ENCODE results near the gene KRT2. TPM values are rescaled to one million over a fixed set of nuclear protein-coding genes. Genes with fewer than 3 reads are reported as not detected.

KRT2 gene
- polyA plus RNA-seq, 4 donors, result not detected

DNA sequence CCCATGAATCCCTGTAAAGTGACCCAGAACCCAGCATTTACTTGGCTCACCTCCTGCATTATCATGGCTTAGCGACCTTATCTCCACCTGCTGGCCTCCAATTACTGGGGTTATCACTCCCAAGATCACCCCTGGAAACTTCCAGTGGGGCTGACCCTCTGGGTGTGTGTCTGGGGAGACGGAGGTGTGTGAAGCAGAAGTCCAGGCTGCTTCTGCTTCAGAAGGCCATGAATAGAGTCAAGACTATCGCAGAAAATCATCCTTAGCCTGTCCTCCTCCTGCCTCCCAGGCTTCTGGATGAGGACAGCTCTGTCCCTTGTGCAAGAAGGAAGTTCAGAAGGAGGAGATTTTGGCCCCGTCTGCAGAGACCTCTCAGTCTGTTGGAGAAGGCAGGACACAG, 50.3 kb downstream of the KRT2 start:
- no peak for DNase-seq (ENCODE audit: low read depth in 4 of 4, low spot score in 3 of 4)

DNA sequence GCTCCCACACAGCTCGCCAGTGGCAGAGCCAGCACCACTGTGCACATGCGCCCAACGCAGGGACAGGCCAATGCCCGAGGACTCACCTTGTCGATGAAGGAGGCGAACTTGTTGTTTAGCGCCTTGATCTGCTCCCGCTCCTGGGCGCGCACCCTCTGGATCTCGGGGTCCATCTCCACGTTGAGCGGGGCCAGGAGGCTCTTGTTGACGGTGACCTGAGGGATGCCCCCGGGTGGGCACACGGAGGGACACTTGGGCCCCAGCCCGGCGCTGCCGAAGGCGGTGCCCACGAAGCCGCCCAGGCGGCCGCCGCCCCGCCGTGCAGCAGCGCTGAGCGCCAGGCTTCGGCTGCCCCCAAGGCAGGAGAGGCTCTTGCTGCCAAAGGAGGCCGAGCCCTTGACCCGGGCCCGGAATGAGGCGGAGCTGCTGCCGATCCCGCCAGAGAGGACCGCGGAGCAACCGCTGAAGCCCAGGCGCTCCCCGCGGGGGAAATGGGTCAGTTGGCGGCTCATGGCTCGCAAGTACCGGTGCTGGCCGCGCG, 51.0 kb downstream of the KRT2 start, which contains the start of gene KRT72:
Gene KRT72, minus strand, starts transcription at position 523 of the 541 bp plus-strand sequence. Its CDS starts 11 bp downstream, at position 512.
- DNase-seq (ENCODE audit: low read depth in 4 of 4, low spot score in 3 of 4), result no peak

DNA sequence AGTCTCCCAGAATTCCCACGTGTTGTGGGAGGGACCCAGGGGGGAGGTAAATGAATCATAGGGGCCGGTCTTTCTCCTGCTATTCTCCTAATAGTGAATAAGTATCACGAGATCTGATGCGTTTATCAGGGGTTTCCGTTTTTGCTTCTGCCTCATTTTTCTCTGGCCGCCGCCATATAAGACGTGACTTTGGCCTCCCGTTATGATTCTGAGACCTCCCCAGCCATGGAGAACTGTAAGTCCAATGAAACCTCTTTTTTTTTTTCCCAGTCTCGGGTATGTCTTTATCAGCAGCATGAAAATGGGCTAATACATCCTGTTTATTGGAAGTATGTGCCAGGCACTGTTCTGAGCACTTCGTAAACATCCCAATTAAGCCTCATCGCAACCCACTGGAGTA, 51.5 kb downstream of the KRT2 start:
- DNase-seq (ENCODE audit: low read depth in 4 of 4, low spot score in 3 of 4), result no peak

DNA sequence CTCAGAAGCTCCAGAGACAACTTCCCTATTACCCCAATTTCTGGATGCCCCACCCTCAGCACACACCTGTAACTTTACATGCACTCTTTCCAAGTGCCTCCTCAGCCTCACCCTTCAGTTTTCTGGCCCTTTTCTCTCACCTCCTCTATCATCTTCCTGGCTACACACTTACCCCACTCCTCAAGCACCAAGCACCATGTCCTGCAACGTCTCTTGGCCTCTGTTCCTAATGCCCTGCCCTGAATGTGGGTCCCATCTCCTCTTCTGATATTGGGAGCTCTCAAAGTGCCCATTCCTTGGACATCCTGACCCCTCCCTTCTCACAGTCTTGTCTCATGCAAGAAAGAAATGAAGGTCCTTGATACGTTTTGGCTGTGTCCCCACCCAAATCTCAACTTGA, 51.9 kb downstream of the KRT2 start:
- no peak for DNase-seq (ENCODE audit: low read depth in 4 of 4, low spot score in 3 of 4)

DNA sequence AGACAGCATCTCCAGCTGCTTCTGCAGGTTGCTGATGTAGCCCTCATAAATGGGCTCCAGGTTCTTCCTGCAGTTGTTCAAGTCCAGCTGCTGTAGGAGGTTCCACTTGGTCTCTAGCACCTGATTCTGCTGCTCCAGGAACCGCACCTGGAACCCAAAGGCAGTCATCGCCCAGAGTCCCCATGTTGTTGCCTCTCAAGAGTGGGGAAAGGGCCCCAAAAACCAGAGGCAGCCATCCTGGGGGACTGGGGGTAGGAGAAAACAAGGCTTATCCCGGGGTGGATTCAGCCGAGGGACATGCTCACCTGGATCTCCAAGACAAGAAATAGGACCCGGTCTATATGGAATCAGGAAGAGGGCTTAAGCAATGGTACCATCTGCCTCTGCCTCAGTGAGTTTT, 53.0 kb downstream of the KRT2 start:
- no peak for DNase-seq (ENCODE audit: low read depth in 4 of 4, low spot score in 3 of 4)

Other genes starting within 250 kb of the KRT2 start
- gene KRT82, start 245.9 kb downstream of the KRT2 start, polyA plus RNA-seq (ENCODE audit: insufficient read length in 4 of 4), result not detected
- gene KRT75, start 217.8 kb downstream of the KRT2 start, polyA plus RNA-seq (ENCODE audit: insufficient read length in 4 of 4), result not detected
- gene KRT6B, start 200.1 kb downstream of the KRT2 start, polyA plus RNA-seq (ENCODE audit: insufficient read length in 4 of 4), result under 1 TPM in 1 of 4 donors, not detected in 3; 0.22 TPM
- gene KRT6C, start 178.4 kb downstream of the KRT2 start, polyA plus RNA-seq (ENCODE audit: insufficient read length in 4 of 4), result not detected
- under 1 TPM in 1 of 4 donors, not detected in 3; 0.07 TPM for gene KRT6A, start 159.0 kb downstream of the KRT2 start, polyA plus RNA-seq (ENCODE audit: insufficient read length in 4 of 4)
- gene KRT5, start 131.8 kb downstream of the KRT2 start, polyA plus RNA-seq (ENCODE audit: insufficient read length in 4 of 4), result 1 to 10 TPM in 1 of 4 donors, under 1 TPM in 3; 0.17 to 1.4 (median 0.37) TPM
- under 1 TPM in 1 of 4 donors, not detected in 3; 0.30 TPM for gene KRT71, start 99.1 kb downstream of the KRT2 start, polyA plus RNA-seq (ENCODE audit: insufficient read length in 4 of 4)
- not detected for gene KRT74, start 78.4 kb downstream of the KRT2 start, polyA plus RNA-seq (ENCODE audit: insufficient read length in 4 of 4)
- not detected for gene KRT72, start 50.7 kb downstream of the KRT2 start, polyA plus RNA-seq (ENCODE audit: insufficient read length in 4 of 4)
- gene KRT73, start 33.7 kb downstream of the KRT2 start, polyA plus RNA-seq (ENCODE audit: insufficient read length in 4 of 4), result not detected
- 1 to 10 TPM in 1 of 4 donors, under 1 TPM in 3; 0.34 to 2.5 (median 0.39) TPM for gene KRT1, start 28.2 kb upstream of the KRT2 start, polyA plus RNA-seq (ENCODE audit: insufficient read length in 4 of 4)
- not detected for gene KRT77, start 51.3 kb upstream of the KRT2 start, polyA plus RNA-seq (ENCODE audit: insufficient read length in 4 of 4)
- not detected for gene KRT76, start 125.1 kb upstream of the KRT2 start, polyA plus RNA-seq (ENCODE audit: insufficient read length in 4 of 4)
- not detected for gene KRT3, start 143.9 kb upstream of the KRT2 start, polyA plus RNA-seq (ENCODE audit: insufficient read length in 4 of 4)
- 1 to 10 TPM in 1 of 4 donors, under 1 TPM in 3; 0.17 to 2.7 (median 0.65) TPM for gene KRT4, start 161.9 kb upstream of the KRT2 start, polyA plus RNA-seq (ENCODE audit: insufficient read length in 4 of 4)
- under 1 TPM in 1 of 4 donors, not detected in 3; 0.09 TPM for gene KRT79, start 182.1 kb upstream of the KRT2 start, polyA plus RNA-seq (ENCODE audit: insufficient read length in 4 of 4)
- not detected for gene KRT78, start 196.8 kb upstream of the KRT2 start, polyA plus RNA-seq (ENCODE audit: insufficient read length in 4 of 4)